B cell (primary cell): ENCODE data around the gene IFNA17. TPM values are rescaled to one million over a fixed set of nuclear protein-coding genes. Genes with fewer than 3 reads are reported as not detected.
"Not testable (repeated sequence)": the region's sequence is repeated elsewhere in the genome, so short reads cannot be mapped to it uniquely, and the experiment has no call there.

Experiments
- ATAC-seq: fragments of 200-7000 bp; cut with Tn5 transposase; one replicate; pipeline ENCODE4 v1.10.0; 2021; ENCODE audit warnings: low read depth, mild to moderate bottlenecking, moderate number of reproducible peaks, moderate library complexity
- CTCF ChIA-PET: fragments of 350-600 bp; sonication (Branson Sonifier 250); formaldehyde crosslinking; loops from one replicate; lab custom pipeline; 2021; ENCODE audit warnings: antibody characterized with exemption, inconsistent platforms; lab: Charles Lee
- POLR2A ChIA-PET: fragments of 350-600 bp; sonication (Branson Sonifier 250); formaldehyde crosslinking; loops from one replicate; lab custom pipeline; 2021; ENCODE audit warnings: antibody characterized with exemption; lab: Charles Lee
- DNase-seq: peaks from one replicate; pipeline ENCODE4 v3.0.0; 2013
- H2AFZ ChIP-seq: 2 replicates; pipeline ENCODE4 v1.6.1; 2012; ENCODE audit warnings: mild to moderate bottlenecking, low read depth, low read length; ENCODE audit not compliant: insufficient read depth, poor library complexity, severe bottlenecking
- H3K27ac ChIP-seq, 2 donors: 1 replicate in 1 of 2; 2 replicates in 1 of 2; pipeline ENCODE4 v1.5.1; 2012 to 2013; ENCODE audit warnings: low read length in 2 of 2, mild to moderate bottlenecking in 2 of 2, moderate library complexity in 1 of 2
- H3K27me3 ChIP-seq, 4 experiments: fragments of 200-600 bp in 1 of 4; sonication (generic) in 1 of 4; replicated peaks in 1 of 4; 1 replicate in 2 of 4; 2 replicates in 2 of 4; pipeline versions ENCODE4 v1.6.1 to v1.7.0; 2013 to 2016; ENCODE audit warnings: low read length in 3 of 4, mild to moderate bottlenecking in 2 of 4, mixed read lengths in 1 of 4, moderate library complexity in 1 of 4; ENCODE audit not compliant: insufficient read depth in 4 of 4, control insufficient read depth in 3 of 4; ENCODE audit errors: control extremely low read depth in 1 of 4
- H3K36me3 ChIP-seq, 2 experiments: replicated peaks in 1 of 2; 1 replicate in 1 of 2; 2 replicates in 1 of 2; pipeline versions ENCODE4 v1.6.1 to v1.7.1; 2013; ENCODE audit warnings: low read length in 1 of 2; ENCODE audit not compliant: insufficient read depth in 2 of 2, control insufficient read depth in 1 of 2; ENCODE audit errors: control extremely low read depth in 1 of 2, extremely low read depth in 1 of 2
- H3K4me1 ChIP-seq, 2 donors: fragments of 200-600 bp in 1 of 2; sonication (generic) in 1 of 2; 1 replicate in 1 of 2; 2 replicates in 1 of 2; pipeline versions ENCODE4 v1.5.1 to v1.6.1; 2013 to 2017; ENCODE audit warnings: low read length in 2 of 2; ENCODE audit not compliant: control insufficient read depth in 2 of 2, insufficient read depth in 2 of 2
- H3K4me2 ChIP-seq: replicated peaks from 2 replicates; pipeline ENCODE3; 2012; ENCODE audit warnings: mild to moderate bottlenecking, low read depth, low read length; ENCODE audit not compliant: poor library complexity, severe bottlenecking
- H3K4me3 ChIP-seq, 5 experiments: fragments of 200-600 bp in 1 of 5; sonication (generic) in 1 of 5; 1 replicate in 3 of 5; 2 replicates in 2 of 5; pipeline versions ENCODE4 v1.5.1 to v1.7.0; 2011 to 2016; ENCODE audit warnings: low read length in 4 of 5, mild to moderate bottlenecking in 4 of 5, low read depth in 2 of 5, control low read depth in 1 of 5, moderate library complexity in 1 of 5; ENCODE audit not compliant: insufficient read depth in 1 of 5; ENCODE audit errors: control extremely low read depth in 1 of 5, extremely low read depth in 1 of 5
- H3K79me2 ChIP-seq: fragments of 200-600 bp; sonication (generic); one replicate; pipeline ENCODE4 v1.6.0; 2016; ENCODE audit warnings: low read length; ENCODE audit not compliant: control insufficient read depth, insufficient read depth
- H3K9ac ChIP-seq: fragments of 200-600 bp; sonication (generic); 2 replicates; pipeline ENCODE4 v1.6.1; 2017; ENCODE audit warnings: mild to moderate bottlenecking, low read length, moderate library complexity
- H3K9me3 ChIP-seq, 3 donors: one replicate each; pipeline versions ENCODE4 v1.6.1 to v1.7.1; 2013; ENCODE audit warnings: low read length in 2 of 3; ENCODE audit not compliant: control insufficient read depth in 2 of 3, insufficient read depth in 1 of 3; ENCODE audit errors: control extremely low read depth in 1 of 3
- H4K20me1 ChIP-seq: 2 replicates; pipeline ENCODE4 v1.6.0; 2012; ENCODE audit warnings: mild to moderate bottlenecking, low read length; ENCODE audit not compliant: insufficient read depth, control insufficient read depth, poor library complexity, severe bottlenecking
- H3K27ac Mint-ChIP-seq: one replicate; pipeline ENCODE4 v1.8.0; 2021; ENCODE audit warnings: mixed read lengths
- H3K27me3 Mint-ChIP-seq: one replicate; pipeline ENCODE4 v1.8.0; 2021; ENCODE audit warnings: mixed read lengths
- H3K4me1 Mint-ChIP-seq: one replicate; pipeline ENCODE4 v1.8.0; 2021; ENCODE audit warnings: mixed read lengths
- H3K4me3 Mint-ChIP-seq: one replicate; pipeline ENCODE4 v1.8.0; 2021; ENCODE audit warnings: mixed read lengths
- H3K9me3 Mint-ChIP-seq: one replicate; pipeline ENCODE4 v1.8.0; 2022; ENCODE audit warnings: mixed read lengths; ENCODE audit not compliant: insufficient read depth
- EZH2 ChIP-seq: IDR thresholded peaks from 2 replicates; pipeline ENCODE4 v1.6.1; 2012; ENCODE audit warnings: borderline replicate concordance, low read depth, mild to moderate bottlenecking, moderate library complexity, low read length; ENCODE audit not compliant: insufficient read depth, poor library complexity, severe bottlenecking
- WGBS: methylation state at CpG from one replicate; pipeline ENCODE4 v1.1.5; 2013; ENCODE audit warnings: missing lambda C conversion rate; ENCODE audit not compliant: insufficient coverage; 5-methylcytosine and 5-hydroxymethylcytosine counted together
- intact Hi-C: fragments of 100-400 bp; cut with micrococcal nuclease; formaldehyde crosslinking; loops from one replicate; pipeline ENCODE4 v1.10.0; 2022
- polyA plus RNA-seq: library from polyadenylated mRNA; depleted of rRNA; stranded (reverse); fragments of >200 nt; gene quantifications from 2 replicates; pipeline ENCODE4 v1.2.3, GENCODE V29; 2012
- total RNA-seq, 2 donors: library from RNA; stranded (reverse); fragments of 120-200 nt in 1 of 2; gene quantifications; 1 replicate in 1 of 2; 2 replicates in 1 of 2; pipeline versions ENCODE4 v1.2.3 to v1.2.4, GENCODE V29; 2013 to 2022
- TF ChIP-seq, protein P1 (sequence below): fragments of 200-600 bp; IDR thresholded peaks from one replicate; pipeline ENCODE4 v1.8.0; 2022; ENCODE audit warnings: antibody characterized with exemption, mild to moderate bottlenecking

IFNA17 gene
- total and polyA plus RNA-seq, 2 donors (not counting 1 experiment from before 2014, with no cell fraction given): not detected

- Mint-ChIP-seq H3K9me3 (no peaks in the 10 kb centered on the region), H3K27ac (no peak overlapping the region), H3K4me1 (peaks cover 2% of the 10 kb centered on the region), H3K4me3 (no peak overlapping the region), H3K27me3 (peaks cover 13% of the 10 kb centered on the region)
- Histone ChIP-seq H3K27ac (no peak overlapping the region), H2AFZ (no peak overlapping the region), H3K4me2 (no peak overlapping the region), H3K9ac (no peak overlapping the region), H3K4me1 (no peaks in the 10 kb centered on the region), H4K20me1 (no peaks in the 10 kb centered on the region), H3K79me2 (no peaks in the 10 kb centered on the region), H3K36me3 (no peaks in the 10 kb centered on the region), H3K9me3 (no peaks in the 10 kb centered on the region), H3K4me3 (no peak overlapping the region), H3K27me3 (peaks cover 0 to 5% (median 0%) of the 10 kb centered on the region in 4 experiments)
- ChIA-PET POLR2A (no interaction called here), CTCF (interaction anchor here (1.5 to 1.6 kb wide), 2 partner anchors 25 to 108 kb away, joined by 3 to 4 read pairs; no protein-coding TSS in a partner anchor)
- ATAC-seq (no peak), DNase-seq (no peak)
- 96% methylated on average over 7 of the region's 7 CpGs for WGBS
- TF ChIP-seq, protein P1, sequence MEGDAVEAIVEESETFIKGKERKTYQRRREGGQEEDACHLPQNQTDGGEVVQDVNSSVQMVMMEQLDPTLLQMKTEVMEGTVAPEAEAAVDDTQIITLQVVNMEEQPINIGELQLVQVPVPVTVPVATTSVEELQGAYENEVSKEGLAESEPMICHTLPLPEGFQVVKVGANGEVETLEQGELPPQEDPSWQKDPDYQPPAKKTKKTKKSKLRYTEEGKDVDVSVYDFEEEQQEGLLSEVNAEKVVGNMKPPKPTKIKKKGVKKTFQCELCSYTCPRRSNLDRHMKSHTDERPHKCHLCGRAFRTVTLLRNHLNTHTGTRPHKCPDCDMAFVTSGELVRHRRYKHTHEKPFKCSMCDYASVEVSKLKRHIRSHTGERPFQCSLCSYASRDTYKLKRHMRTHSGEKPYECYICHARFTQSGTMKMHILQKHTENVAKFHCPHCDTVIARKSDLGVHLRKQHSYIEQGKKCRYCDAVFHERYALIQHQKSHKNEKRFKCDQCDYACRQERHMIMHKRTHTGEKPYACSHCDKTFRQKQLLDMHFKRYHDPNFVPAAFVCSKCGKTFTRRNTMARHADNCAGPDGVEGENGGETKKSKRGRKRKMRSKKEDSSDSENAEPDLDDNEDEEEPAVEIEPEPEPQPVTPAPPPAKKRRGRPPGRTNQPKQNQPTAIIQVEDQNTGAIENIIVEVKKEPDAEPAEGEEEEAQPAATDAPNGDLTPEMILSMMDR: no peak
- TF ChIP-seq EZH2: no peak
- intact Hi-C loops: no loop called here
These were observed 17.7 kb downstream of the IFNA17 start for GRCh38 chr9:21210311-21210710.

DNA sequence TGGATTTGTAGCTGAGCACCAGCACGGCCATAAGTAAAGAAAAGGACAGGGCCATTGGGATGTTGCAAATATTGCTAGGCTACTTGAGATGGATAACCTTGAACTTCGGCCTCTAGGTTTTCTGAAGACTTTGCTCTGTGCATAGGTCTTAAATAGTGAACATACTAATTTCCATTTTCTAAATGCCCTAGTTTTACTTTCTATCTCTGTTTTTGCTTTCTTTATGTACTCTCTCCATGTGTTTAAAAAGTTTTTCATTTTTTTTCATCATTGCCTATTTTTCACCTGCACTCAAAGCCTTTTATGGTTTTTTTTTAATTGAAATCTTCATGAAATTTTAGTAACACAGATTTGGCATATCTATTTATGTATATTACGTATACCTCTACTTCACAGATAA, 21.0 kb downstream of the IFNA17 start, which contains the start of gene IFNA10:
Gene IFNA10 (minus strand): TSS at position 101 of the 400 bp plus-strand sequence. CDS start 46 bp downstream, at position 55.
- H3K79me2 ChIP-seq, H3K4me1 Mint-ChIP-seq, H3K4me3 Mint-ChIP-seq, H3K4me3 ChIP-seq, H3K4me1 ChIP-seq, H3K9me3 Mint-ChIP-seq, H2AFZ ChIP-seq, H3K27ac ChIP-seq, H3K36me3 ChIP-seq, CTCF ChIA-PET, POLR2A ChIA-PET, H3K27me3 ChIP-seq, H3K9ac ChIP-seq, DNase-seq, H3K4me2 ChIP-seq, intact Hi-C loops, ATAC-seq, H4K20me1 ChIP-seq, H3K27ac Mint-ChIP-seq, H3K9me3 ChIP-seq: not testable (repeated sequence)
- peaks cover 17% of the 10 kb centered on the region for H3K27me3 Mint-ChIP-seq
- no CpG with 5 or more reads among the region's 3 CpGs for WGBS
